Measurements from ENCODE around the gene UHRF1.

GRCh38 chr19:4896372-4896771 is 12.9 kb upstream of the UHRF1 start:
- TF ChIP-seq CTCF (optimal IDR thresholded peaks at IDR 0.05 in 1 of 3, IDR thresholded peaks at IDR 0.05 in 1 of 3, conservative IDR thresholded peaks at IDR 0.05 in 1 of 3; ENCODE audit: extremely low read depth in 1 of 3, insufficient read depth in 2 of 3, low read length in 3 of 3) (no peak), EZH2 (IDR thresholded peaks at IDR 0.05; ENCODE audit: low read length) (no peak)

Data from keratinocyte (primary cell).